CD4-positive, alpha-beta T cell treated with Interleukin-15 for 1 hour (primary cell): ENCODE results near the gene GNA14.
"Not testable (repeated sequence)": the region's sequence is repeated elsewhere in the genome, so short reads cannot be mapped to it uniquely, and the experiment has no call there.

Experiments used
- DNase-seq: peaks from one replicate; pipeline ENCODE4 v3.0.0-alpha.2; 2020

Gene GNA14

GRCh38 chr9:77587042-77587441, 61.1 kb downstream of the GNA14 start:
- no peak for DNase-seq

- no peak for DNase-seq
Measured at GRCh38 chr9:77586591-77586990, 61.5 kb downstream of the GNA14 start.

DNA sequence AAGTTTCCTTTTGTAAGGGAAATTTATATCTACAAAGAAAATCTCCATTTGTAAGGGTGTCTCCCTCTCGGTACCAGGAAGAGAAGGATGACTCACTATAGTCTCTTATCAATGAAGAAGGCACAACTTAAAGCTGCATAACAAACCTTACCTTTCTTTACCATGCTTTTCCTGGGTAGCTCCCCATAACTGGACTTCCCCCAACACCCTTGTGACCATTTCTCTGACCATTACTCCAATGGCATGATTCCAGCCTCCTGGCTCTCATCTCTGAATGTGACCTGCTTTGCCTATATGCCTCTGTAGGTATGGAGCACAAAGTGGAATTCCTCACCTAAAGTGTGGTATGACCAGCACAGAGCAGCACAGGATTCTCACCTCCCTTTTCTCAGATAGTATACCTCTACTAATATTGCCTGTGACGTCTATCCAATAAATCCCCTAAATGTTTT, 62.8 kb downstream of the GNA14 start:
- no peak for DNase-seq

- DNase-seq: not testable (repeated sequence)
Measured at GRCh38 chr9:77584927-77585326, 63.2 kb downstream of the GNA14 start.

- no peak for DNase-seq
Measured at GRCh38 chr9:77582961-77583576, 65.1 kb downstream of the GNA14 start.

GRCh38 chr9:77582525-77582924, 65.6 kb downstream of the GNA14 start:
- no peak for DNase-seq

DNA sequence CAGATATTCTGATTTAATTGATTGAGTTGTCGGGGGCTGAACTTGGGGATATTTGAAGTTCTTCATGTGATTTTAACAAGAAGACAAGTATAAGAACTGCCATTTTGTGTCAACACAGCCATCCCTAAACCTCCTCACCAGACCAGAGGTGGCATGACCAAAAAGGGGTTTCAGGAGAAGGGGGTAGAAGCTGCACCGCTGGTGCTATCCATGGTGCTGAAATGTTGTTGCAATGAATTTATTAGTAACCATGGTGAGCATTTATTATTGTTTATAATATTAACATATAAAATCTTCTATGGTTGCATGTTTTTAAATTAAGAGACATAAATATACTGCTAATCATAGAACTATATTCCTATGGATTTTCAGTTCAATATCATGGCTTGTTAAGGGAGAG, 72.3 kb downstream of the GNA14 start:
- DNase-seq: no peak

GRCh38 chr9:77569335-77569734, 78.8 kb downstream of the GNA14 start:
- no peak for DNase-seq

DNA sequence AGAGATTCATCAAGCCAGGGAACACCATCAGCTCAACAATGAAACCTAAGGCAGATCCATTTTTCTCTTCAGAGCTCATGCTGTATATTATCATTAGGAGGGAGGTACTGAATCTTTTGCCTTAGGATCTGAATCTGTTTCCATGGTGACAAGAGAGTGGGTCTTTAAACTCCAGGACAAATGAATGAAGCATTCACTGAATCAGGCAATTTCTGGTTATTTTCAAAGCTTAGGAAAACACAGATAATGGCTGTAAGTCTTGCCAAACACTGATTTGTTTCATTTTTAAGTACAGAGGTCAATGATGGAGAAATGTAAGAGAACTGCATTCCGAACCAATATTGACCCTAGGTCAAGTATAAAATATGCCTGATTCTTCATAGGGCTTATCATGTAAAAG, 84.9 kb downstream of the GNA14 start:
- no peak for DNase-seq

DNA sequence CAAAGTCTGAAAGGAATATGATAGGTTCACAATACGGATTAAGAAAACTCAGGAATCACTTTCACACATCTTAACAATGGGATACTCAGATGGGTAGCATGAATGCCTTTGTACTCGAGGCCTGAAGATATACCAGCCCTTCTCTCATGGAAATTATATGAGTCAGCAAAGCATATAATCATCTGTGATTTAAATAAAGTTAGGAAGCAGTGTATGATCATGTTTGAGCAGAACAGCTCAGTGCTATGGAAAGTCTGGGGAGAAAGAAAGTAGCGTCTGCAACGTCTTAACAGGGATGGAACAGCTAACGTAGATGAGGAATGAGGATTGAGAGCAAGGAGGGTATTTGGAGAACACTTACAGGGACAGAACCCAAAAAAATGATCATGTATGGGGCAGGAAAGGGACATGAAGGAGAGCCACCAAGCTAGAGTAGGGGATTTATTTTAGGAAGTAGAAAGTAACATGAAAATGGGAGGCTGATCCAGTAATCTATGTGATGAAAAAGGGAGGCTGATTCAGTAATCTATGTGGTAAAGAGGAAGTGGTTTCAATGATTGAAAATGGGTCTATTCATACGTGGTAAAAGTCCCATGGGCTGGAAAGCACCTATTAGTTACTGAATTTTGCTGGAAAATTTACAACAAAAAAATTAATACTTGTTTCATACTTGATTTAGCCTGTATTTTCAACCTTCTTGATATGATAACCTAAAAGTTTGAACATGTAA, 85.9 kb downstream of the GNA14 start:
- DNase-seq: no peak

DNA sequence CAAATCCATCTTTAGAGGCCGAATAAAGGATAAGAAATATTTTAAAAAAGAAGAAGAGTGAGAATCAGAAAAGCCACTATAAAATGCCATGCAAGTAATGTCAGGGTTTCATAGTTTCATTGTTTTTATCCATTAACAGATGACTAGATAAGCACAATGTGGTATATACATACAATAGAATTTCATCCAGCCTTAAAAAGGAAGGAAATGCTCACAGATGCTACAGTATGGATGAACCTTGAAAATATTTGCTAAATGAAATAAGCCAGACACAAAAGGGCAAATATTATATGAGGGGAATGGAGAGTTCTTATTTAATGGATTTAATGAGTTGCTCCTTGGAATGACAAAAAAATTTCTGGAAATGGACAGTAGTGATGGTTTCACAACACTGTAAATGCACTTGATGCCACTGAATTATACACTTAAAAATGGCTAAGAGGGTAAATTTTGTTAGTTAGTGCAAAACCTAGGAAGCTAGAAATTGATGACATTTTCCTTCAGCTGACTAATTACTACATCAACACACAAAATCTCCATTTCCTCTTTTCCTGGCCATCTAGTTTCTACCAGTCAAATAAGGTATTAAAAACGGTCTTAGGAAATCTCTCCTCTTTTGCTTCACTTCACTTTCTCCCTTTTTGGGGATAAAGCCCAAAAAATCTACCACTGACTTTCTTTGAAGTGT, 86.6 kb downstream of the GNA14 start:
- DNase-seq: no peak

DNA sequence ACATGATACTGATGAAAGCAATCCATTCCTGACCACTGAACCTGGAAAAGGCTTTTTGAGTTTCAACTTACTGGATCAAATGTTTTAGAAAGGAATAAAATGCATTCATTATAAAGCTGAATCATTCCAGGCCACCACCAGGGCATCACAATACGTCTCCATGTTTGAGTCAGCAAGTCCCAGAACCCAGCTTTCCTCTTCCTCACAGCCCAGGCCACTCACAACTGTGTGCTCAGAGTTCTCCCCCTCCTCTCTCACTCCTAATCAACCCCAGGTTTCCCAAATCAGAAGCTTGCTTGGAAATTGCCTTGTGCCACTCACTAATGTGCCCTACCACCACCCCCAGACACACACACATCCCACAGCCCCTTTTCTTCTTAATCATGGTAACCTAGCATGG, 91.7 kb downstream of the GNA14 start:
- no peak for DNase-seq

DNA sequence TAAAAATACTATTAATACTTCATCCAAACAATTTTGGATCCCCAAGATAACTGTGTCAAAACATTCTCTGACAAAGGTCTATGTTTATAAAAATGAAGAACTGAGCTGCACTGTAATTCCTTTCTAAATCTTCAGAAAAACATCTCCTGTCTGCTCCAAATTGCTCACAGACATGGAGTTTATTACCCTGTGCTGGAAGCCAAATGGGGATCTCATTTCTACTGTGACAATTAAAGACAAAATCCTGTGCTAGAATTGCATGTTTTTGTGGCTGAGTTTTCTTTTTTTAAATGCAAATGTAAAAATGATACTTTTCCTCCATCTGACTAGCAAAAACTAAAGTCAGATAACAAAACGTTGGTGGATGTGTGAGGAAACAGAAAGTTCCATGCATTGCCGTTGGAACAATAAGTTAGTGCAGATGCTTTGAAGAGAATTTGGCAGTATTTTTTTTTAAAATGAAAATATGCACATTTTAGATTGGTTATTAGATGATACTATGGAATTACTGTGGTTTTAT, 93.5 kb downstream of the GNA14 start:
- DNase-seq: no peak

DNA sequence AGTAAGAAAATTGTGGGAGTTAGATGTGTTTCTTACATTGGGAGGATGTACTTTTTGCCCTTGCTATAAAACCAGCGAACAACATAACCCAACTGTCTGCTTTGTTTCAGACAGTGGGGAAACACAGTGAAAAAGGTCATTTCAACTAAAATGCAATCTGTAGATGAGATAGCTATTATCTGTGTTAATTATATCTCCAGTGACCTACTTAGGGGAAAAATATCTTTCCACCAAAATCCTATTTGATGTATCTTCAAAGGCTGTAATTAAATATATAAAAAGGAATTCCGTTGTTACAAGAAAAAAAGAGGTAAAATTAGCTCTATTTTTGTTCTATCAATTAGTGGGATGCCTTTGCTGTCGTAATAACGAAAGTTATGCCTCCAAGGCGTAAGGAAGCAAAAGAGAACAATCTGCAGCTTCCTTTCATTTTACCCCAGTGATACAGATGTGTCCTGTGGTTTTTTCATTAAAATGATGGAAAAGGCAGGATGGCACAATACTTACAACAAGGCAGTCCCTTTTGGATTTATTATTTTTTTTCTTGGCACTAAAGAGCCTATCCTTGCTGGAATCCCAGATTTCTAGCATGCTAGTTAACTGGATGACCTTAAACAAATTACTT, 100.9 kb downstream of the GNA14 start:
- no peak for DNase-seq

GRCh38 chr9:77546376-77546950, 101.7 kb downstream of the GNA14 start:
- no peak for DNase-seq

DNA sequence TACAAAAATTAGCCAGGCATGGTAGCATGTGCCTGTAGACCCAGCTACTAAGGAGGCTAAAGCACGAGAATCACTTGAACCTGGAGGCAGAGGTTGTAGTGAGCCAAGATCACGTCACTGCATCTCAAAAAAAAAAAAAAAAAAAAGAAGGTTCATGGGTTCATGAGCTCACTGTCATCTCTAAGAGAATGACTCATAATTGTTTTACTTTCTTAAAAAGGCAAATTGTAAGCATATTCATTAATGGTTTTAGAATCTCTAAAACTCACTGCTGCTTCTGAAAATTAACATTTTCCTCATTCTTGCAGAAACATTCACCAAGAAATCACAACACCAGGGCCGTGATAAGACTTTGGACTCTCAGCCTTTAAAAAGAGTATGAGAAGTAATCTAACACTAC, 103.6 kb downstream of the GNA14 start:
- DNase-seq: no peak

GRCh38 chr9:77543131-77543822, 104.8 kb downstream of the GNA14 start:
- DNase-seq: no peak

- no peak for DNase-seq
Measured at GRCh38 chr9:77541600-77541999, 106.5 kb downstream of the GNA14 start.

DNA sequence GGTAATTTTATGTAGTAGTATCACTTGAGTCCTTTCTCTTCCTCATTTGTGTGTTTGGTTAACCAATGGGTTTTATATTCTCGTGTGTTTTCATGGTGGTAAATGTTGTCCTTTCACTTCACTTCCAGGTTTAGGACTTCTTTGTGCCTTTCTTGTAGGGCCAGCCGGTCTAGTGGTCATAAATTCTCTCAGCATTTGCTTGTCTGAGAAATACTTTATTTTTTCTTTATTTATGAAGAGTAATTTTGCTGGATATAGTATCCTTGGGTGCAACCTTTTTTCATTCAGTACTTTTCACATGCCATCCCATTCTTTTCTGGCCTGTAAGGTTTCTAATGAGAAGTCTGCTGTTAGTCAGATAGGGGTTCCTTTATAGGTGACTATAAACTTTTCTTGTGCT, 107.1 kb downstream of the GNA14 start:
- no peak for DNase-seq

DNA sequence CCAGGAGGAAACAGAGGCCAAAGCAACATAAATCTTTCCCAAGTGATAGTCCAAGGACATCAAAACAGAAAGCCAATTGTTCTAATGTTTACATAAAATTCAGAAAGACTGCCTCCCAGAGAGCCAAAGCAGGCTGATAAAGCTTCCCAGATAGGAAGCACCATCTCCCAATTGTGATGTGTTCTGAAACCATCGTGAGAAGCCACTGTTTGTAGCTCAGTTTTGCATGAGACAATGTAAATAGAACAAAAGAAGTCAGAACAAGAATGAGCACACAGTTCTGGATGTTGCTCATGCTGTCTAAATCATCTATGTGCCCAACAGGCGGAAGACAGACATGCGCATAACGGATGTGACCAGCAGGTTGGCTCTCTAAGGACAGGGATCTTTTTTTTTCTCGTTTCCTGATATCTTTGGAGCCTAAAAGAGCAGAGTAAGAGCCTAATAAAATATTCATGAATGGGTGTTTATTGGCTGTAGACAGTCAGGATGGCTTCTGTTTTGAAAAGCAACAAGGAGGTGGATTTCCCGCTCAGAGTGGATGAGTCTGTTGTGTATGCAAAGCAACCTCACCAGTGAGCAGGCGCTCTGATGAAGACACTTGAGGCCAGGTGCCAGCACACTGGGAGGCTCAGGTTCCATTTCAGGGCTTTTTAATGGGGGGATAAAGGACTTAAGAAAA, 113.6 kb downstream of the GNA14 start:
- no peak for DNase-seq

DNA sequence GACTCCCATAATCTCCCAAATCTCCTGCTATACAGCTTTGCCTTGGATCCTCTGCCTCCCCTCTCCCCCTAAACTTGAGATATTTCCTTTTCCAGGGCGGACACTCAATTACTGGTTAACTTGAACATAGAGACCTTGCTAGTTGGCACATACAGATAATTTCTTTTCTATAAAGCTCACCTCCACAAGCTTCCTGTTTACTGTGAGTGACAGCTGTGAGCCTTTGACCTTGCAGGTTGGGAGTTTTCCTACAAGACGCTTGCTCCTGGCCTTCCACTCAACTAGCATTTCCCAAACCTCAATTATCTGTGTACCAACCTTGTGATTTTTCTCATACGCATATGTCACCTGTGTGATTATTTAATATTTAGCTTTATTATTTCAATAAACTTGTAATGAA, 114.5 kb downstream of the GNA14 start:
- no peak for DNase-seq

- DNase-seq: no peak
Measured at GRCh38 chr9:77532607-77533006, 115.5 kb downstream of the GNA14 start.
